Measurements from ENCODE around the gene SNX30. TPM values are rescaled to one million over a fixed set of nuclear protein-coding genes. Genes with fewer than 3 reads are reported as not detected.
A peak's percentile ranks its signal among the peaks of the same experiment; 100 is the strongest.

The SNX30 gene
- total RNA-seq, 1 donor from 2014 or later = 22.5 TPM

DNA sequence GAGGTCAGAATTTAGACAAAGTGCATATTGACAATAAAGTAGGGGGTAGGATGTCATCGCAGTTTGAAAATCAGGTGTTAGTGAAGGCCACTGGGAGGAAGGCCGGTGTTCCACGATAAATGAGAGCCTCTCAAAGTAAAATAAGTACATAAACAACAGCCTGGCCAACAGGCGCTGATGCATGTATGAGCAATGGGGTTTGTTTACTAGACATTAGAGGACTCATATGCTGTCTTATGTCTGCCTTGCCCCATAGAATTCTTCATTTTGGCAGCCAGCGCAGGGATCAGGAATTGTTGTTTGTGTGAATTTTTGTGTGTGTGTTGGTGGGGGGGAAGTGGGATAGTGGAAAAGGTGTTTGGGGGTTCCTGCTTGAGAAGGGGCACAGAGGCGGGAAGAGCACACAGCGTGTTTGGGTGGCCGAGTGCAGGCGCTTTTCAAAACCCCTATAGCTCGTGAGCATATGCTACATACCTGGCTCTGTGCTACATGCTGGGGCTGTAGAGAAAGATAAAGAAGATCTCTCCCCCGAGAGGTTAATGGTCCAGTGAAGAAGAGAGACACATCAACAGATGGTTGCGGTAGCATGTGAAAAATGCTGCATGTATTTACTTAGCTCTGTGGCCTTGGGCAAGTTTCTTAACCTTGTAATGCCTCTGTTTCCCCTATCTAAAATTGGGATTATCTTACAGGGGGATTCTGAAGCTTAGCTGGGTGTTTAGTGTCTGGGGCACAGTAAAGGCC lies 11.5 kb downstream of the SNX30 start:
- DNase-seq (ENCODE audit: low read depth) = no peak
- Histone ChIP-seq H3K4me3 (ENCODE audit: low read depth, low read length) (no peak overlapping the region), H3K27me3 (ENCODE audit: control insufficient read depth, insufficient read depth, low read length) (no peaks in the 10 kb centered on the region), H3K36me3 (ENCODE audit: control insufficient read depth, insufficient read depth, low read length) (no peaks in the 10 kb centered on the region)
- TF ChIP-seq, protein P1, sequence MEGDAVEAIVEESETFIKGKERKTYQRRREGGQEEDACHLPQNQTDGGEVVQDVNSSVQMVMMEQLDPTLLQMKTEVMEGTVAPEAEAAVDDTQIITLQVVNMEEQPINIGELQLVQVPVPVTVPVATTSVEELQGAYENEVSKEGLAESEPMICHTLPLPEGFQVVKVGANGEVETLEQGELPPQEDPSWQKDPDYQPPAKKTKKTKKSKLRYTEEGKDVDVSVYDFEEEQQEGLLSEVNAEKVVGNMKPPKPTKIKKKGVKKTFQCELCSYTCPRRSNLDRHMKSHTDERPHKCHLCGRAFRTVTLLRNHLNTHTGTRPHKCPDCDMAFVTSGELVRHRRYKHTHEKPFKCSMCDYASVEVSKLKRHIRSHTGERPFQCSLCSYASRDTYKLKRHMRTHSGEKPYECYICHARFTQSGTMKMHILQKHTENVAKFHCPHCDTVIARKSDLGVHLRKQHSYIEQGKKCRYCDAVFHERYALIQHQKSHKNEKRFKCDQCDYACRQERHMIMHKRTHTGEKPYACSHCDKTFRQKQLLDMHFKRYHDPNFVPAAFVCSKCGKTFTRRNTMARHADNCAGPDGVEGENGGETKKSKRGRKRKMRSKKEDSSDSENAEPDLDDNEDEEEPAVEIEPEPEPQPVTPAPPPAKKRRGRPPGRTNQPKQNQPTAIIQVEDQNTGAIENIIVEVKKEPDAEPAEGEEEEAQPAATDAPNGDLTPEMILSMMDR (IDR thresholded peaks at IDR 0.05; ENCODE audit: insufficient read depth, low read length, poor library complexity, severe bottlenecking) = no peak

DNA sequence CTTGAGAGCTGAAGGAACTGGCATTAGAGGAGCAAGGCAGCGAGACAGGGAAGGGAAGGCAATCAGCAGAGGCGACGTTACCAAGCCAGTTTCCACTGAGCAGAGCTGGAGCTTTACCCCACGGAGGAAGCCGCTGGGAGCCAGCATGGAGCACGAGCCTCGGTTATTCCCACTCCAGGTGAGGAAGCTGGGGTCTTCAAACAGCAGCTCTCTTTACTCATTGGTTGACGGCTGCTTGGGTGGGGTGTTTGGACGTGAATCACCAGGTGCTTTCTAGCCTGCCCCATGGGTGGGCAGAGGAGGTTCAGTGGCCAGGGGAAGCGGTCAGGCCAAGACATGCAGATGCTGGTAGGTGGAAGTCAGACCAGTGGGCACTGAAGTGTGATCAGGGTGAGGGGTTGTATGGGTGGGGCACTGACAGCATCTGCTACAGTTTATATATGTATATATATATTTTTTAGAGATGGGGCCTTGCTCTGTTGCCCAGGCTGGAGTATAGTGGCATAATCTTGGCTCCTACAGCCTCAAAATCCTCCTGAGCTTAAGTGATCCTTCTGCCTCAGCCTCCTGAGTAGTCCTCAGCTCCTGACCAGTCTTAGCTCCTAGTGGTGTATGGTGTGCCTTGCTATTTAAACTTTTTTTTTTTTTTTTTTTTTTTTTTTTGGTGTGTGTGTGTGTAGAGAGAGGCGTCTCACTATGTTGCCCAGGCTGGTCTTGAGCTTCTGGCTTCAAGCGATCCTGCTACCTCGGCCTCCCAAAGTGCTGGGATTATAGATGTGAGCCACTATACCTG lies 12.4 kb downstream of the SNX30 start:
- no peaks in the 10 kb centered on the region for H3K36me3 ChIP-seq (ENCODE audit: control insufficient read depth, insufficient read depth, low read length)
- H3K4me3 ChIP-seq (ENCODE audit: low read depth, low read length) = no peak overlapping the region
- DNase-seq (ENCODE audit: low read depth) = no peak
- no peaks in the 10 kb centered on the region for H3K27me3 ChIP-seq (ENCODE audit: control insufficient read depth, insufficient read depth, low read length)
- TF ChIP-seq, protein P1 (IDR thresholded peaks at IDR 0.05; ENCODE audit: insufficient read depth, low read length, poor library complexity, severe bottlenecking) = no peak

DNA sequence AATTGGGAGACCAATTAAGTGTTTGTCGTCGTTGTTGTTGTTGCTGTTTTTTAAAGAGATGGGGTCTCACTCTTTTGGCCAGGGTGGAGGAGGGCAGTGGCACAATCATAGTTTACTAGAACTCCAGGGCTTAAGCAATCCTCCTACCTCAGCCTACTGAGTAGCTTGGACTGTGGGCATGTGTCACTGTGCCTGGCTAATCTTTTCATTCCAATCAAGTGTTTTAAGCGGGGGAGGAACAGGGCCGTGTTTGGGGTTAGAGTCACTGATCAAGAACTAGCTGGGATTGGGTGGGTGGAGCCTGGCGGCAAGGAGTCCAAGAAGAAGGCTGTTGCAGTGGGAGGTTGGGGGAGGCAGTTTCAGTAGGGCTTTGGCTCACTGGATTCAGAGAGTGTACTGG lies 13.8 kb downstream of the SNX30 start:
- TF ChIP-seq, protein P1 (IDR thresholded peaks at IDR 0.05; ENCODE audit: insufficient read depth, low read length, poor library complexity, severe bottlenecking) = no peak
- no peaks in the 10 kb centered on the region for H3K27me3 ChIP-seq (ENCODE audit: control insufficient read depth, insufficient read depth, low read length)
- no peak overlapping the region for H3K4me3 ChIP-seq (ENCODE audit: low read depth, low read length)
- DNase-seq (ENCODE audit: low read depth) = peak; percentile 65
- H3K36me3 ChIP-seq (ENCODE audit: control insufficient read depth, insufficient read depth, low read length) = no peaks in the 10 kb centered on the region

DNA sequence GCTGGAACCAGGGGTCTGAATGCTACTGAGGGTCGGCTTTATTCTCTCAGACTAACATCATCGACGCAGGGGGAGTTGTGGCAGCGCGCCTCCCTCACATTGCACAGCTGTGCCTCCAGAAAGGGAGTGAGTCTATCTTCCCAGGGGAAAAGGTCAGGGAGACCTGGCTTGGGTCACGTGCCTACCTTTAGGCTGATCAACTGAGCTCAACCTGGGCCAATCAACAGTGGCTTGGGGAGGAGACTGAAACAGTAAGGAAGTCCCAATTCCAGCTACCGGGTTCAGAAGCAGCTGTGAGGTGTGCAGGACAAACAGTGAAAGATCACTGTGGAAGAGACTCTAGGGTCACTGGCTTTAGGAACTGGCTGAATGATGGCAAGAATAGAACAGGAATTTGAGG lies 14.3 kb downstream of the SNX30 start:
- no peak overlapping the region for H3K4me3 ChIP-seq (ENCODE audit: low read depth, low read length)
- H3K27me3 ChIP-seq (ENCODE audit: control insufficient read depth, insufficient read depth, low read length) = no peaks in the 10 kb centered on the region
- DNase-seq (ENCODE audit: low read depth) = no peak
- H3K36me3 ChIP-seq (ENCODE audit: control insufficient read depth, insufficient read depth, low read length) = no peaks in the 10 kb centered on the region
- TF ChIP-seq, protein P1 (IDR thresholded peaks at IDR 0.05; ENCODE audit: insufficient read depth, low read length, poor library complexity, severe bottlenecking) = no peak

DNA sequence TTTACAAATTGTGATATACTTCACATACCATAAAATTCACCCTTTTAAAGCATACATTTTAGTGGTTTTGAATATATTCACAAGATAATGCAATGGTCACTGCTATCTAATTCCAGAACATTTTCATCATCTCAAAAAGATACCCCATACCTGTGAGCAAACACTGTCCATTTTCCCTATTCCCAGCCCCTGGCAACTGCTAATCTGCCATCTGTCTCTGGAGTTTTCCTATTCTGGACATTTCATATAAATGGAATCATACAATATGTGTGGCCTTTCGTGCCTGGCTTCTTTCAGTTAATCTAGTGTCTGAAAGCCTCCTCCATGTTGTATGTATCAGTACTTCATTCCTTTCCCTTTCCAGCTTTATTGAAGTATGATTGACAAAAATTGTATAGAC lies 14.7 kb downstream of the SNX30 start:
- DNase-seq (ENCODE audit: low read depth) = no peak
- H3K4me3 ChIP-seq (ENCODE audit: low read depth, low read length) = no peak overlapping the region
- no peaks in the 10 kb centered on the region for H3K27me3 ChIP-seq (ENCODE audit: control insufficient read depth, insufficient read depth, low read length)
- H3K36me3 ChIP-seq (ENCODE audit: control insufficient read depth, insufficient read depth, low read length) = no peaks in the 10 kb centered on the region
- TF ChIP-seq, protein P1 (IDR thresholded peaks at IDR 0.05; ENCODE audit: insufficient read depth, low read length, poor library complexity, severe bottlenecking) = no peak
